ENCODE data around the gene MTX3. TPM values are rescaled to one million over a fixed set of nuclear protein-coding genes. Genes with fewer than 3 reads are reported as not detected.

MTX3 gene
- total RNA-seq, 1 experiment from 2014 or later = 34.9 TPM

DNA sequence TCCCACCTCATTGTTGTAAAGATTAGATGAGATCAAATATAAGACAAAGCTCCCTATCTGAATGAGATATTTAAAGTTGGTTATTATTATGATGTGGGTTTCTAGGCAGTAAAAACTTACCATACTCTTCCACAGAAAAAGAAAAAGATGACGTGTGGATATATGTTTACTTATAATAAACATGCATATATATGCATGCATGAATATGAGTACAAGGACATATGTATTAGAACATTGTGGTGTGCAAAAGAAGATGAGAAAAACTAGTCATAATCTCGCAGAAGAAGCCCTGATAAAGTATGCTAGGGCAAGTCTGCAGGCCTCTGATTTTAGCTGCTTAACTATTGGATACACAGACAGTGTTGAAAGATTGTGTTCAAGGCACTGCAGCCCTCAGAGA lies 34.0 kb upstream of the MTX3 start:
- intact Hi-C loops (cut with micrococcal nuclease) = no loop called here
- no peak overlapping the region for H3K4me3 ChIP-seq (replicated peaks in 1 of 2; ENCODE audit: low read depth in 1 of 2, low read length in 2 of 2)
- H3K27ac ChIP-seq (ENCODE audit: low read depth, low read length) = no peak overlapping the region
- POLR2A ChIA-PET = no interaction called here
- no peaks in the 10 kb centered on the region for H3K4me1 ChIP-seq (ENCODE audit: control insufficient read depth in 1 of 2, insufficient read depth in 2 of 2, low read length in 2 of 2)
- no peak for DNase-seq (ENCODE audit: low read depth, low spot score)
- no peak overlapping the region for H3K9ac ChIP-seq (ENCODE audit: low read length)
- no peak for TF ChIP-seq EGR1 (IDR thresholded peaks at IDR 0.05; ENCODE audit: low read depth)
- no peak for TF ChIP-seq ZNF274 (IDR thresholded peaks at IDR 0.05; ENCODE audit: low read depth, low read length)
- no peak for TF ChIP-seq EZH2phosphoT487 (IDR thresholded peaks at IDR 0.05; ENCODE audit: borderline replicate concordance)
- no peak for TF ChIP-seq EZH2 (IDR thresholded peaks at IDR 0.05)
- TF ChIP-seq RAD21 (IDR thresholded peaks at IDR 0.05; ENCODE audit: low read depth) = no peak
- no peak for TF ChIP-seq ZFX (IDR thresholded peaks at IDR 0.05)
- no peak for TF ChIP-seq JUND (IDR thresholded peaks at IDR 0.05)
- TF ChIP-seq TCF7L2 (IDR thresholded peaks at IDR 0.05; ENCODE audit: borderline replicate concordance, extremely low read depth, insufficient read depth, insufficient read length) = no peak
- TF ChIP-seq CTCF (IDR thresholded peaks at IDR 0.05 in 2 of 3, conservative IDR thresholded peaks at IDR 0.05 in 1 of 3; ENCODE audit: borderline replicate concordance in 1 of 3, insufficient read depth in 1 of 3, low read depth in 2 of 3, low read length in 2 of 3) = no peak
- TF ChIP-seq POLR2A (IDR thresholded peaks at IDR 0.05; ENCODE audit: borderline replicate concordance, extremely low read depth, insufficient read depth, insufficient read length) = no peak
- no peaks in the 10 kb centered on the region for H3K9me2 ChIP-seq (ENCODE audit: insufficient read depth)
- H3K36me3 ChIP-seq (ENCODE audit: control insufficient read depth in 1 of 2, insufficient read depth in 2 of 2, low read length in 2 of 2) = no peaks in the 10 kb centered on the region
- H3K79me2 ChIP-seq (ENCODE audit: insufficient read depth, low read length) = no peaks in the 10 kb centered on the region
- no TSS peak for BruUV-seq (replicated peaks)
- H4K20me1 ChIP-seq (ENCODE audit: insufficient read depth) = no peaks in the 10 kb centered on the region
- RAD21 ChIA-PET (ENCODE audit: low non-redundant PET in 1 of 2, low total read pairs in 2 of 2, uncharacterized antibody in 2 of 2, unreplicated experiment in 2 of 2) = no interaction called here
- no peak overlapping the region for H3K4me2 ChIP-seq (ENCODE audit: low read length)
- CTCF ChIA-PET = no interaction called here
- H3K9me3 ChIP-seq (ENCODE audit: control insufficient read depth in 1 of 2, insufficient read depth in 1 of 2, low read depth in 1 of 2, low read length in 2 of 2) = no peaks in the 10 kb centered on the region
- no peaks in the 10 kb centered on the region for H3K27me3 ChIP-seq (ENCODE audit: insufficient read depth, low read length)
- H2AFZ ChIP-seq (ENCODE audit: low read depth, low read length, poor library complexity, severe bottlenecking) = no peak overlapping the region
- ATAC-seq = no peak

Data from HCT116 (cell line).